Panc1 (cell line): ENCODE measurements around the gene PLIN4. TPM values are rescaled to one million over a fixed set of nuclear protein-coding genes. Genes with fewer than 3 reads are reported as not detected.

ENCODE experiments used
- ATAC-seq: fragments of 200-7000 bp; cut with Tn5 transposase; 2 replicates; pipeline ENCODE4 v1.9.1; 2020; ENCODE audit warnings: mild to moderate bottlenecking, moderate library complexity
- BruUV-seq: library from RNA; stranded (reverse); fragments of 400-500 nt; replicated peaks from 2 replicates; lab custom pipeline; 2021; lab: Mats Ljungman, UMichigan
- CTCF ChIA-PET: fragments of 300-600 bp; sonication (Branson Sonifier 250); formaldehyde crosslinking; loops from one replicate; lab custom pipeline; 2022; ENCODE audit warnings: antibody characterized with exemption; lab: Charles Lee
- POLR2A ChIA-PET: fragments of 300-600 bp; sonication (Branson Sonifier 250); formaldehyde crosslinking; loops from one replicate; lab custom pipeline; 2022; ENCODE audit warnings: antibody characterized with exemption; lab: Charles Lee
- DNase-seq: peaks from one replicate; pipeline ENCODE4 v3.0.0-alpha.2; 2010; ENCODE audit warnings: low read depth, low spot score
- H3K27ac ChIP-seq: 2 replicates; pipeline ENCODE4 v1.5.1; 2011; ENCODE audit warnings: mild to moderate bottlenecking, low read length, inconsistent platforms
- H3K27me3 ChIP-seq: fragments of 200-500 bp; sonication (Bioruptor generic); 2 replicates; pipeline ENCODE4 v1.6.0; 2014; ENCODE audit warnings: low read length, inconsistent platforms; ENCODE audit not compliant: control insufficient read depth, insufficient read depth
- H3K36me3 ChIP-seq: fragments of 200-500 bp; sonication (Bioruptor generic); 2 replicates; pipeline ENCODE4 v1.5.1; 2014; ENCODE audit warnings: inconsistent platforms, mild to moderate bottlenecking, low read length, moderate library complexity; ENCODE audit not compliant: control insufficient read depth, insufficient read depth
- H3K4me1 ChIP-seq: 2 replicates; pipeline ENCODE4 v1.5.1; 2011; ENCODE audit warnings: inconsistent platforms, mild to moderate bottlenecking, low read length, moderate library complexity; ENCODE audit not compliant: control insufficient read depth, insufficient read depth
- H3K4me3 ChIP-seq, 2 experiments: 2 replicates each; pipeline ENCODE4 v1.5.1; 2011 to 2012; ENCODE audit warnings: low read depth in 2 of 2, low read length in 2 of 2, mild to moderate bottlenecking in 2 of 2, inconsistent platforms in 1 of 2, moderate library complexity in 1 of 2
- H3K9me3 ChIP-seq: fragments of 200-500 bp; sonication (Bioruptor generic); 2 replicates; pipeline ENCODE4 v1.5.1; 2014; ENCODE audit warnings: low read depth, mild to moderate bottlenecking, inconsistent platforms, low read length, moderate library complexity; ENCODE audit not compliant: control insufficient read depth, insufficient read depth
- POLR2AphosphoS5 ChIP-seq: IDR thresholded peaks from 2 replicates; pipeline ENCODE4 v1.6.1; 2012; ENCODE audit warnings: mild to moderate bottlenecking, low read depth, low read length, moderate library complexity
- SIN3A ChIP-seq: IDR thresholded peaks from 2 replicates; pipeline ENCODE4 v1.6.1; 2012; ENCODE audit warnings: low read depth, mild to moderate bottlenecking, low read length, moderate library complexity, borderline replicate concordance; ENCODE audit not compliant: insufficient read depth
- TCF7L2 ChIP-seq: IDR thresholded peaks from 2 replicates; pipeline ENCODE4 v1.6.1; 2011; ENCODE audit warnings: mild to moderate bottlenecking, low read depth, low read length, inconsistent platforms
- in situ Hi-C: cut with HindIII; loops from 2 replicates; pipeline ENCODE4 v1.10.0; 2016; ENCODE audit warnings: low sequenced_read_pairs, low pct_unique_long_range_greater_than_20kb
- intact Hi-C: fragments of 100-400 bp; cut with micrococcal nuclease; formaldehyde crosslinking; loops from one replicate; pipeline ENCODE4 v1.10.0; 2022; ENCODE audit not compliant: unreplicated experiment
- total RNA-seq: library from RNA; stranded (reverse); gene quantifications from one replicate; pipeline ENCODE4 v1.2.1, GENCODE V29; 2021; ENCODE audit not compliant: unreplicated experiment
- TF ChIP-seq, protein P1 (sequence below): fragments of 450-650 bp; IDR thresholded peaks from 2 replicates; pipeline ENCODE4 v1.5.1; 2017; ENCODE audit warnings: mild to moderate bottlenecking
- TF ChIP-seq, protein P2 (sequence below), 2 experiments: IDR thresholded peaks; 2 replicates each; pipeline ENCODE4 v1.6.1; 2011 to 2012; ENCODE audit warnings: low read depth in 2 of 2, control low read depth in 1 of 2, low read length in 1 of 2, mild to moderate bottlenecking in 1 of 2, moderate library complexity in 1 of 2; ENCODE audit not compliant: insufficient read depth in 1 of 2

The PLIN4 gene
- total RNA-seq, 1 experiment from 2014 or later = 10.2 TPM

DNA sequence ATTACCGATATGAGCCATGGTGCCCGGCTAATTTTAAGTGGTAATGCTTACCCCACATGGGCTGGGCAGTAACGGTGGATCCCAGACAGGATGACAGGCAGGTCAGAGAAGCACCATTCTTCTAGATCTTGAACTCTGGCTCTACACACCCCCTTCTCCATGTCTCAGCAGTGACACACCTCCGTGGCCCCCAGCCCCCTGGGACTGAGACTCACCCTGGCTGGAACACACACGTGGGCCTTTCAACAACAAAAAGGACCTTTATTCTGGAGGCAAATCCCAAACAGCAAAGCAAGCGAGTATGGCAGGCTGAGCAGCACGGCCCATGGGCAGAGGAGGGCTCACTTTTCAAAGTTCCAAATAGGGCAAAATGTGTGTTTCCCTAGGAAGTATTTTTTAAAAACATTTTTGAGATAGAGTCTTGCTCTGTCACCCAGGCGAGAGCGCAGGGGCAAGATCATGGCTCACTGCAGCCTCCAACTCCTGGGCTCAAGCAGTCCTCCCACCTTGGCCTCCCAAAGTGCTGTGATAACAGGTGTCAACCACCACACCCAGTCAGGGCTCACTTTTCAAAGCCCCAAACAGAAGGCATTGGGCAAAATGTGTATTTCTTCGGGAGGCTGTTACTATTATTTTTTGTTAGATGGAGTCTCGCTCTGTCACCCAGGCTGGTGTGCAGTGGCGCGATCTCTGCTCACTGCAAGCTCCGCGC lies 4.2 kb upstream of the PLIN4 start:
- H3K4me3 ChIP-seq = no peak overlapping the region
- no peaks in the 10 kb centered on the region for H3K27me3 ChIP-seq
- H3K27ac ChIP-seq = no peak overlapping the region
- CTCF ChIA-PET = interaction anchor here (0.7 to 1.4 kb wide), 2 partner anchors 12 to 33 kb away, joined by 3 to 8 read pairs; partner anchors contain the start of gene PLIN5
- no peak for DNase-seq
- no TSS peak for BruUV-seq
- ATAC-seq = no peak
- POLR2A ChIA-PET = no interaction called here
- intact Hi-C loops (no loop called here), in situ Hi-C loops (no loop called here)
- no peaks in the 10 kb centered on the region for H3K9me3 ChIP-seq
- H3K36me3 ChIP-seq = no peaks in the 10 kb centered on the region
- H3K4me1 ChIP-seq = peaks cover 8% of the 10 kb centered on the region
- TF ChIP-seq, protein P1, sequence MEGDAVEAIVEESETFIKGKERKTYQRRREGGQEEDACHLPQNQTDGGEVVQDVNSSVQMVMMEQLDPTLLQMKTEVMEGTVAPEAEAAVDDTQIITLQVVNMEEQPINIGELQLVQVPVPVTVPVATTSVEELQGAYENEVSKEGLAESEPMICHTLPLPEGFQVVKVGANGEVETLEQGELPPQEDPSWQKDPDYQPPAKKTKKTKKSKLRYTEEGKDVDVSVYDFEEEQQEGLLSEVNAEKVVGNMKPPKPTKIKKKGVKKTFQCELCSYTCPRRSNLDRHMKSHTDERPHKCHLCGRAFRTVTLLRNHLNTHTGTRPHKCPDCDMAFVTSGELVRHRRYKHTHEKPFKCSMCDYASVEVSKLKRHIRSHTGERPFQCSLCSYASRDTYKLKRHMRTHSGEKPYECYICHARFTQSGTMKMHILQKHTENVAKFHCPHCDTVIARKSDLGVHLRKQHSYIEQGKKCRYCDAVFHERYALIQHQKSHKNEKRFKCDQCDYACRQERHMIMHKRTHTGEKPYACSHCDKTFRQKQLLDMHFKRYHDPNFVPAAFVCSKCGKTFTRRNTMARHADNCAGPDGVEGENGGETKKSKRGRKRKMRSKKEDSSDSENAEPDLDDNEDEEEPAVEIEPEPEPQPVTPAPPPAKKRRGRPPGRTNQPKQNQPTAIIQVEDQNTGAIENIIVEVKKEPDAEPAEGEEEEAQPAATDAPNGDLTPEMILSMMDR = no peak
- TF ChIP-seq TCF7L2 (no peak), SIN3A (no peak), POLR2AphosphoS5 (no peak)
- TF ChIP-seq, protein P2, sequence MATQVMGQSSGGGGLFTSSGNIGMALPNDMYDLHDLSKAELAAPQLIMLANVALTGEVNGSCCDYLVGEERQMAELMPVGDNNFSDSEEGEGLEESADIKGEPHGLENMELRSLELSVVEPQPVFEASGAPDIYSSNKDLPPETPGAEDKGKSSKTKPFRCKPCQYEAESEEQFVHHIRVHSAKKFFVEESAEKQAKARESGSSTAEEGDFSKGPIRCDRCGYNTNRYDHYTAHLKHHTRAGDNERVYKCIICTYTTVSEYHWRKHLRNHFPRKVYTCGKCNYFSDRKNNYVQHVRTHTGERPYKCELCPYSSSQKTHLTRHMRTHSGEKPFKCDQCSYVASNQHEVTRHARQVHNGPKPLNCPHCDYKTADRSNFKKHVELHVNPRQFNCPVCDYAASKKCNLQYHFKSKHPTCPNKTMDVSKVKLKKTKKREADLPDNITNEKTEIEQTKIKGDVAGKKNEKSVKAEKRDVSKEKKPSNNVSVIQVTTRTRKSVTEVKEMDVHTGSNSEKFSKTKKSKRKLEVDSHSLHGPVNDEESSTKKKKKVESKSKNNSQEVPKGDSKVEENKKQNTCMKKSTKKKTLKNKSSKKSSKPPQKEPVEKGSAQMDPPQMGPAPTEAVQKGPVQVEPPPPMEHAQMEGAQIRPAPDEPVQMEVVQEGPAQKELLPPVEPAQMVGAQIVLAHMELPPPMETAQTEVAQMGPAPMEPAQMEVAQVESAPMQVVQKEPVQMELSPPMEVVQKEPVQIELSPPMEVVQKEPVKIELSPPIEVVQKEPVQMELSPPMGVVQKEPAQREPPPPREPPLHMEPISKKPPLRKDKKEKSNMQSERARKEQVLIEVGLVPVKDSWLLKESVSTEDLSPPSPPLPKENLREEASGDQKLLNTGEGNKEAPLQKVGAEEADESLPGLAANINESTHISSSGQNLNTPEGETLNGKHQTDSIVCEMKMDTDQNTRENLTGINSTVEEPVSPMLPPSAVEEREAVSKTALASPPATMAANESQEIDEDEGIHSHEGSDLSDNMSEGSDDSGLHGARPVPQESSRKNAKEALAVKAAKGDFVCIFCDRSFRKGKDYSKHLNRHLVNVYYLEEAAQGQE (IDR thresholded peaks at IDR 0.05; ENCODE audit: insufficient read depth in 1 of 2, low read depth in 2 of 2, low read length in 1 of 2) = no peak

DNA sequence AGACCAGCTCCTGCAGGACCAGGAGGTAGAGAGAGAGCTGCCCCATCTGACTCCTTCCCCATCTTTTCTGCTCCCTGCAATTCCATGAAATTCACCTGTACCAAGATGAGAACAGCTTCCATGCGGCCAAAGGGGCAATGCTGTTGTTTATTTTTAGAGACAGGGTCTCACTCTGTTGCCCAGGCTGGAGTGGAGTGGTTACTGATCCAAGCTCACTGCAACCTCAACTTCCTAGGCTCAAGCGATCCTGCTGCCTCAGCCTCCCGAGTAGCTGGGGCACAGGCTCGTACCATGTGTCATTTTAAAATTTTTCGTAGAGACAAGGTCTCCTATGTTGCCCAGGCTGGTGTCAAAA lies 3.6 kb upstream of the PLIN4 start:
- TF ChIP-seq, protein P1 = no peak
- TF ChIP-seq POLR2AphosphoS5 = no peak
- TF ChIP-seq, protein P2 (IDR thresholded peaks at IDR 0.05; ENCODE audit: insufficient read depth in 1 of 2, low read depth in 2 of 2, low read length in 1 of 2) = no peak
- no peak for TF ChIP-seq SIN3A
- TF ChIP-seq TCF7L2 = no peak
- H3K4me3 ChIP-seq = no peak overlapping the region
- BruUV-seq = no TSS peak
- ATAC-seq (no peak), DNase-seq (no peak)
- H3K9me3 ChIP-seq = no peaks in the 10 kb centered on the region
- H3K36me3 ChIP-seq = no peaks in the 10 kb centered on the region
- H3K4me1 ChIP-seq = peaks cover 13% of the 10 kb centered on the region
- H3K27me3 ChIP-seq = no peaks in the 10 kb centered on the region
- ChIA-PET POLR2A (no interaction called here), CTCF (no interaction called here)
- H3K27ac ChIP-seq = no peak overlapping the region
- intact Hi-C loops = no loop called here
- in situ Hi-C loops = no loop called here
